ENCODE results near the gene BUD23. TPM values are rescaled to one million over a fixed set of nuclear protein-coding genes. Genes with fewer than 3 reads are reported as not detected.

BUD23 gene
- total RNA-seq, 1 experiment from 2014 or later = 124 TPM

DNA sequence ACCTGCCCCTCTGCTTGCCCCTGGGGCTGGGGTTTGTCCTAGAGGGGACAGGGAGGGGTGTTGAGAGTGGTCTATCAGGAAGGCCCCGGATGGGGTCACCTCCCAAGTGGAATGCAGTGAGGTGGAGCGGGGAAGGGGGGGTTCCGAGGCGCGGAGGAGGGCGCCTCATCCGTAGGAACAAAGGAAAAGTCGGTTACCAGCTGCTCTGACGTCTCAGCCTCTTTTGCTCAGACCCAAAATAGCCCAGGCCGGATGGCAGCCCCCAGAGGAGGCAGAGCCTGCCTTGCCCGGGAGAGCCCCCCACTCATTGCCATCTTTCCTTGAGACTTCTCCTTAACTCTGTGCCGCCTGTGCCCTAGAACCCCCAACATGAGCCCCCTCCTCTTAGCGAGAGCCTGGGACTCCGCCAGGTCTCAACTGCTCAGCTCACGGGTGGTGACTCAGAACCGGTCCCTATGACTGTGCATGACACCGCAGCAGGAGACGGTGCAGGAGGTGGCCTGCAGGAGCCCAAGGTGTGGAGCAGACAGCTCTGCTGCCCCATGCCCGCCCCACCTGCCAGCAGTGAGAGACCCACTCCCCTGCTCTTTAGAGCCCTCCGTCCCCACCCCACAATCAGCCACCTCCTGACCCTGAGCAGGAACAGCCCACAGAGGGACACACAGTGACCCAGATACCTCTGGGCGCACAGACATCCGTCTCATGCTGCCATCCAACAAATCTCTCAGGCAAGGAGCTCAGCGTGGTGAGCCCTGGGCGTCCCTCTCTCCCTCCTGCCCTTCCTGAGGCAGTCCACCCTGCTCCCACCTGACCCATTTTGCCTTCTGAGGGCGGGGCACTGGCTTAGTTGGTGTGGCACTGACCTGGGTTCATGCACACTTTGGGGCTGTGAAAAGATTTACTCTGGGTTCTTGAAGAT lies 23.0 kb downstream of the BUD23 start:
- intact Hi-C loops (cut with micrococcal nuclease) = loop anchor here (1.0 kb wide), 1 partner anchor 9 kb away; no protein-coding TSS in a partner anchor
- CTCF ChIA-PET = interaction anchor here (0.6 to 1.8 kb wide), 6 partner anchors 19 to 100 kb away, joined by 3 to 6 read pairs (median 3); no protein-coding TSS in a partner anchor
- DNase-seq (peak; percentile 88), ATAC-seq (peak; percentile 47)
- Histone ChIP-seq H3K4me2 (ENCODE audit: low read length) (peak overlapping the region; percentile 71), H2AFZ (ENCODE audit: low read length) (no peak overlapping the region), H3K9me3 (ENCODE audit: low read length) (no peaks in the 10 kb centered on the region), H3F3A (ENCODE audit: low read length, unreplicated experiment) (peaks cover 14% of the 10 kb centered on the region), H3K4me3 (ENCODE audit: low read length) (peak overlapping the region; percentile 30; the same call in 1 of the 2 replicates), H4K20me1 (ENCODE audit: low read length) (peaks cover 18% of the 10 kb centered on the region), H3K27ac (ENCODE audit: low read length) (peak overlapping the region; percentile 100), H3K36me3 (ENCODE audit: low read depth, low read length) (peaks cover 43% of the 10 kb centered on the region), H3K9ac (ENCODE audit: low read length) (peak overlapping the region; percentile 95), H3K9me2 (replicated peaks; ENCODE audit: low read length) (no peaks in the 10 kb centered on the region), H3K27me3 (ENCODE audit: low read length) (no peaks in the 10 kb centered on the region), H3K4me1 (ENCODE audit: insufficient read depth, low read length) (peaks cover 46% of the 10 kb centered on the region), H3K79me2 (ENCODE audit: low read length) (peaks cover 46% of the 10 kb centered on the region)
- POLR2A ChIA-PET (ENCODE audit: unreplicated experiment) = interaction anchor here (0.5 to 3.3 kb wide), 11 partner anchors 8 to 326 kb away, joined by 3 to 90 read pairs (median 5); partner anchors contain the start of genes METTL27 and STX1A
- TF ChIP-seq, protein P1, sequence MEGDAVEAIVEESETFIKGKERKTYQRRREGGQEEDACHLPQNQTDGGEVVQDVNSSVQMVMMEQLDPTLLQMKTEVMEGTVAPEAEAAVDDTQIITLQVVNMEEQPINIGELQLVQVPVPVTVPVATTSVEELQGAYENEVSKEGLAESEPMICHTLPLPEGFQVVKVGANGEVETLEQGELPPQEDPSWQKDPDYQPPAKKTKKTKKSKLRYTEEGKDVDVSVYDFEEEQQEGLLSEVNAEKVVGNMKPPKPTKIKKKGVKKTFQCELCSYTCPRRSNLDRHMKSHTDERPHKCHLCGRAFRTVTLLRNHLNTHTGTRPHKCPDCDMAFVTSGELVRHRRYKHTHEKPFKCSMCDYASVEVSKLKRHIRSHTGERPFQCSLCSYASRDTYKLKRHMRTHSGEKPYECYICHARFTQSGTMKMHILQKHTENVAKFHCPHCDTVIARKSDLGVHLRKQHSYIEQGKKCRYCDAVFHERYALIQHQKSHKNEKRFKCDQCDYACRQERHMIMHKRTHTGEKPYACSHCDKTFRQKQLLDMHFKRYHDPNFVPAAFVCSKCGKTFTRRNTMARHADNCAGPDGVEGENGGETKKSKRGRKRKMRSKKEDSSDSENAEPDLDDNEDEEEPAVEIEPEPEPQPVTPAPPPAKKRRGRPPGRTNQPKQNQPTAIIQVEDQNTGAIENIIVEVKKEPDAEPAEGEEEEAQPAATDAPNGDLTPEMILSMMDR (conservative IDR thresholded peaks at IDR 0.05; ENCODE audit: low read depth, low read length) = no peak
- TF ChIP-seq EZH2phosphoT487 (IDR thresholded peaks at IDR 0.05; ENCODE audit: borderline replicate concordance, low read length) (no peak), EZH2 (IDR thresholded peaks at IDR 0.05; ENCODE audit: low read length, unreplicated experiment) (no peak)
- BruUV-seq (replicated peaks) = TSS peak; percentile 49

DNA sequence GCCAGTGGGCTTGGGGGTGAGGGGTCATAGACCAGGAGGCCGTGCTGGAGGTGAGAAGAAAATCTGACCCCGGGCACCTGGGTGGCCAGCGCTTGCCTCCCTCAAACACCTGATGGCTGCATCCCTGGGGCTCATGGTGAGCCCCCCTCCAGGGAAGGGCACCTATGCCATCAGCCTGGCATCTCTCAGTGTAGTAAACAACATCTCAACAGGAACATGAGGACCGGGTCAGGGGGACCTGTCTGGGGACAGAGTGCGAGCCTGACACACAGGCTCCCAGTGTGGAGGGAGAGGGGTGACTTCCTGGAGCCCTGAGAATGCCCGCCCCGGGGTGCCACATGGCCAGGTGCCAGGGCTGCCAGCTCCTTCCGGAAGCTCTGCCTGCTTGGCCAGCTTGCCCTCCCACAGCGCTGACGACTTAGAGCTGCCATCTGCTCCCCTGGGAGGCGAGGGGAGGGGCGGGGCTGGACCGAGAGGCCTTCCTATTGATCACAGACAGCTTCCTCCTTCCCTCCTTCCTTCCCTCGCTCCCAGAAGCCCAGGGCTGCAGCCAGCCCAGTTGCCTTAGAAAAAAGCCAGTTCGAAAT lies 23.7 kb downstream of the BUD23 start:
- Histone ChIP-seq H3K4me3 (ENCODE audit: low read length) (peak overlapping the region; percentile 30; the same call in 1 of the 2 replicates), H3K36me3 (ENCODE audit: low read depth, low read length) (peaks cover 40% of the 10 kb centered on the region), H3K4me1 (ENCODE audit: insufficient read depth, low read length) (peaks cover 47% of the 10 kb centered on the region), H3K9me2 (replicated peaks; ENCODE audit: low read length) (no peaks in the 10 kb centered on the region), H3K79me2 (ENCODE audit: low read length) (peaks cover 53% of the 10 kb centered on the region), H4K20me1 (ENCODE audit: low read length) (peaks cover 20% of the 10 kb centered on the region), H3K9ac (ENCODE audit: low read length) (peak overlapping the region; percentile 95), H3K9me3 (ENCODE audit: low read length) (no peaks in the 10 kb centered on the region), H3K4me2 (ENCODE audit: low read length) (peak overlapping the region; percentile 71), H2AFZ (ENCODE audit: low read length) (no peak overlapping the region), H3K27ac (ENCODE audit: low read length) (peak overlapping the region; percentile 100), H3F3A (ENCODE audit: low read length, unreplicated experiment) (peaks cover 7% of the 10 kb centered on the region), H3K27me3 (ENCODE audit: low read length) (no peaks in the 10 kb centered on the region)
- intact Hi-C loops (cut with micrococcal nuclease) = loop anchor here (1.0 kb wide), 1 partner anchor 8 kb away; no protein-coding TSS in a partner anchor
- TF ChIP-seq, protein P1 (conservative IDR thresholded peaks at IDR 0.05; ENCODE audit: low read depth, low read length) = no peak
- TF ChIP-seq EZH2 (IDR thresholded peaks at IDR 0.05; ENCODE audit: low read length, unreplicated experiment) = no peak
- TF ChIP-seq EZH2phosphoT487 (IDR thresholded peaks at IDR 0.05; ENCODE audit: borderline replicate concordance, low read length) = no peak
- ATAC-seq (peak; percentile 36), DNase-seq (peak; percentile 89)
- BruUV-seq (replicated peaks) = TSS peak; percentile 17
- ChIA-PET CTCF (interaction anchor here (0.6 to 1.8 kb wide), 6 partner anchors 18 to 100 kb away, joined by 3 to 6 read pairs (median 3); no protein-coding TSS in a partner anchor), POLR2A (ENCODE audit: unreplicated experiment) (interaction anchor here (0.5 to 3.3 kb wide), 11 partner anchors 9 to 327 kb away, joined by 3 to 90 read pairs (median 6); partner anchors contain the start of genes BUD23, DNAJC30 and STX1A)

Measured in PC-3 (cell line).